CD4-positive, alpha-beta T cell (primary cell): Measurements from ENCODE around the gene SASH1. TPM values are rescaled to one million over a fixed set of nuclear protein-coding genes. Genes with fewer than 3 reads are reported as not detected.

ENCODE experiments used
- ATAC-seq: fragments of 200-7000 bp; cut with Tn5 transposase; one replicate; pipeline ENCODE4 v1.10.0; 2022; ENCODE audit warnings: mild to moderate bottlenecking; ENCODE audit not compliant: poor library complexity
- CTCF ChIA-PET: fragments of 350-600 bp; sonication (Branson Sonifier 250); formaldehyde crosslinking; loops from one replicate; lab custom pipeline; 2021; ENCODE audit warnings: antibody characterized with exemption, inconsistent platforms; lab: Charles Lee
- POLR2A ChIA-PET: fragments of 350-600 bp; sonication (Branson Sonifier 250); formaldehyde crosslinking; loops from one replicate; lab custom pipeline; 2021; ENCODE audit warnings: antibody characterized with exemption, inconsistent platforms; lab: Charles Lee
- DNase-seq, 14 experiments: peaks; one replicate each; pipeline ENCODE4 v3.0.0-alpha.2; 2013 to 2020; ENCODE audit warnings: mixed read lengths in 2 of 14
- H3K27ac ChIP-seq, 2 donors: one replicate each; pipeline versions ENCODE4 v1.5.1 to v1.7.0; 2013; ENCODE audit warnings: low read length in 2 of 2, low read depth in 1 of 2, mild to moderate bottlenecking in 1 of 2
- H3K27me3 ChIP-seq, 2 experiments: 1 replicate in 1 of 2; 2 replicates in 1 of 2; pipeline versions ENCODE4 v1.6.1 to v1.7.0; 2013; ENCODE audit warnings: low read length in 2 of 2, control low read depth in 1 of 2, mild to moderate bottlenecking in 1 of 2, moderate library complexity in 1 of 2; ENCODE audit not compliant: insufficient read depth in 2 of 2, control insufficient read depth in 1 of 2
- H3K36me3 ChIP-seq: one replicate; pipeline ENCODE4 v1.6.1; 2013; ENCODE audit warnings: low read length, control low read depth; ENCODE audit not compliant: insufficient read depth
- H3K4me1 ChIP-seq: one replicate; pipeline ENCODE4 v1.6.1; 2013; ENCODE audit warnings: low read length, control low read depth; ENCODE audit not compliant: insufficient read depth
- H3K4me3 ChIP-seq: one replicate; pipeline ENCODE4 v1.5.1; 2013; ENCODE audit warnings: mild to moderate bottlenecking, low read length, moderate library complexity
- H3K9me3 ChIP-seq, 2 experiments: 1 replicate in 1 of 2; 2 replicates in 1 of 2; pipeline versions ENCODE4 v1.6.1 to v1.7.0; 2013; ENCODE audit warnings: low read length in 2 of 2, mild to moderate bottlenecking in 2 of 2, control low read depth in 1 of 2, moderate library complexity in 1 of 2; ENCODE audit not compliant: control insufficient read depth in 1 of 2, insufficient read depth in 1 of 2
- H3K27ac Mint-ChIP-seq: one replicate; pipeline ENCODE4 v1.8.0; 2020; ENCODE audit warnings: mixed read lengths
- H3K27me3 Mint-ChIP-seq: one replicate; pipeline ENCODE4 v1.8.0; 2021; ENCODE audit warnings: mixed read lengths
- H3K36me3 Mint-ChIP-seq: one replicate; pipeline ENCODE4 v1.8.0; 2021; ENCODE audit warnings: low read depth, mixed read lengths
- H3K4me1 Mint-ChIP-seq: one replicate; pipeline ENCODE4 v1.8.0; 2021; ENCODE audit warnings: low read depth, mixed read lengths
- H3K4me3 Mint-ChIP-seq: one replicate; pipeline ENCODE4 v1.8.0; 2020; ENCODE audit warnings: mild to moderate bottlenecking, mixed read lengths
- H3K9me3 Mint-ChIP-seq: one replicate; pipeline ENCODE4 v1.8.0; 2020; ENCODE audit warnings: mixed read lengths
- CTCF ChIP-seq: fragments of 200-600 bp; IDR thresholded peaks from one replicate; pipeline ENCODE4 v1.8.0; 2022; ENCODE audit warnings: antibody characterized with exemption, mild to moderate bottlenecking
- intact Hi-C, 2 experiments: fragments of 100-400 bp; cut with DNase I in 1 of 2; cut with micrococcal nuclease in 1 of 2; formaldehyde crosslinking; loops; one replicate each; pipeline versions ENCODE4 v1.15.1 to v1.9.0; 2023 to 2025; cut with DNase I, micrococcal nuclease
- total RNA-seq, 174 experiments: library from RNA in 2 of 174; stranded (reverse) in 2 of 174; gene quantifications; one replicate each; pipeline ENCODE4 v1.2.3 and lab custom pipeline; 2021 to 2026

Gene SASH1
- total RNA-seq, 2 experiments from 2014 or later: 0.58 to 0.75 TPM

- no peak overlapping the region for H3K4me3 ChIP-seq
- no peaks in the 10 kb centered on the region for H3K4me1 ChIP-seq
- H3K9me3 ChIP-seq: no peaks in the 10 kb centered on the region
- Mint-ChIP-seq H3K36me3 (no peaks in the 10 kb centered on the region), H3K27ac (no peak overlapping the region), H3K4me1 (no peaks in the 10 kb centered on the region), H3K27me3 (peaks cover 18% of the 10 kb centered on the region), H3K4me3 (no peak overlapping the region), H3K9me3 (no peaks in the 10 kb centered on the region)
- no peaks in the 10 kb centered on the region for H3K36me3 ChIP-seq
- CTCF ChIA-PET: no interaction called here
- POLR2A ChIA-PET: no interaction called here
- no peak overlapping the region for H3K27ac ChIP-seq
- DNase-seq (no peak), ATAC-seq (no peak)
- intact Hi-C loops: no loop called here
- no peaks in the 10 kb centered on the region for H3K27me3 ChIP-seq
- no peak for TF ChIP-seq CTCF
These were observed 90.0 kb downstream of the SASH1 start for GRCh38 chr6:148432462-148433195.

DNA sequence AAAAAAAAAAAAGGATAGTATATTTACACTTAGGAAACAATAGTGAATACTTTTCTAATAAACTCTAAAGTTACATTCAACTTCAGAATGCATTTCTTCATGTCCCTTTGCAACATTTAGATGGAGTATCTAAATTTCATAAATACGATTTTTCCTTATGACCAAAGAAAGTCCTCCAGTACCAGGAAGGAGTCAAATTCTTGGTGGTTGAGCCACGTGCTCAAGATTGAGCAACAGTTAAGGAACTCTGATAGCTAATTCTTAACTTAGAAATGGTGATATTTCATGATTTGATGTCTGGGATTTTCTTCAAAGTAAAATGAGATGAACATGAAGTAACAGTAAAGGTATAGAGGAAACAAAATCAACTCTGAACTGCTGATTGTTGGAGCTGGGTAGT lies 92.7 kb downstream of the SASH1 start:
- Mint-ChIP-seq H3K36me3 (no peaks in the 10 kb centered on the region), H3K4me3 (no peak overlapping the region), H3K9me3 (no peaks in the 10 kb centered on the region), H3K27me3 (peaks cover 29% of the 10 kb centered on the region), H3K4me1 (no peaks in the 10 kb centered on the region), H3K27ac (no peak overlapping the region)
- Histone ChIP-seq H3K27ac (no peak overlapping the region), H3K4me1 (no peaks in the 10 kb centered on the region), H3K27me3 (no peaks in the 10 kb centered on the region), H3K4me3 (no peak overlapping the region), H3K9me3 (no peaks in the 10 kb centered on the region), H3K36me3 (no peaks in the 10 kb centered on the region)
- DNase-seq: no peak
- TF ChIP-seq CTCF: no peak
- CTCF ChIA-PET: no interaction called here
- intact Hi-C loops: no loop called here
- POLR2A ChIA-PET: no interaction called here
- ATAC-seq: no peak

- Histone ChIP-seq H3K27ac (no peak overlapping the region), H3K27me3 (no peaks in the 10 kb centered on the region), H3K4me1 (no peaks in the 10 kb centered on the region), H3K4me3 (no peak overlapping the region), H3K36me3 (no peaks in the 10 kb centered on the region), H3K9me3 (no peaks in the 10 kb centered on the region)
- H3K9me3 Mint-ChIP-seq: no peaks in the 10 kb centered on the region
- H3K27ac Mint-ChIP-seq: no peak overlapping the region
- ATAC-seq: no peak
- no peak for TF ChIP-seq CTCF
- no peak overlapping the region for H3K4me3 Mint-ChIP-seq
- POLR2A ChIA-PET: no interaction called here
- peaks cover 29% of the 10 kb centered on the region for H3K27me3 Mint-ChIP-seq
- CTCF ChIA-PET: interaction anchor here (0.9 to 1.1 kb wide), 2 partner anchors 9 kb away, joined by 3 read pairs; no protein-coding TSS in a partner anchor
- no peaks in the 10 kb centered on the region for H3K36me3 Mint-ChIP-seq
- H3K4me1 Mint-ChIP-seq: no peaks in the 10 kb centered on the region
- intact Hi-C loops: no loop called here
- no peak for DNase-seq
These were observed 93.8 kb downstream of the SASH1 start for GRCh38 chr6:148436466-148436865.
